ENCODE measurements around the gene MNX1.

The MNX1 gene

DNA sequence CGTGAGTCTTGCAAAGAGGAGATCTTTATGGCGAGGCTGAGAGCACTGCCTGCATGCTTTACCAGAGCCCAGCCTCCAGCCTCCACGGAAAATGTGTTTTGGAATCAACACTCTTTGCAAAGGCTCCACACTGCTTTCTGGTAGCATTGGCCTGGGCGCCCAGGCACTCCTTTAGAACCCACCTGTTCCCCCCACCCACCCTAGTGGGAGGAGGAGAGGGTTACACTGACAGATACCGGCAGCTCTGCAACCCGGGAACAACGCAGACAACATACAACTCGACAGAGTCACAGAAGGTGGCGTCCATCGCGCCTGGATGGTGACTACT, 5.5 kb upstream of the MNX1 start:
- DNase-seq, result no peak

GRCh38 chr7:157014635-157015555, 4.4 kb upstream of the MNX1 start:
- DNase-seq, result no peak

DNA sequence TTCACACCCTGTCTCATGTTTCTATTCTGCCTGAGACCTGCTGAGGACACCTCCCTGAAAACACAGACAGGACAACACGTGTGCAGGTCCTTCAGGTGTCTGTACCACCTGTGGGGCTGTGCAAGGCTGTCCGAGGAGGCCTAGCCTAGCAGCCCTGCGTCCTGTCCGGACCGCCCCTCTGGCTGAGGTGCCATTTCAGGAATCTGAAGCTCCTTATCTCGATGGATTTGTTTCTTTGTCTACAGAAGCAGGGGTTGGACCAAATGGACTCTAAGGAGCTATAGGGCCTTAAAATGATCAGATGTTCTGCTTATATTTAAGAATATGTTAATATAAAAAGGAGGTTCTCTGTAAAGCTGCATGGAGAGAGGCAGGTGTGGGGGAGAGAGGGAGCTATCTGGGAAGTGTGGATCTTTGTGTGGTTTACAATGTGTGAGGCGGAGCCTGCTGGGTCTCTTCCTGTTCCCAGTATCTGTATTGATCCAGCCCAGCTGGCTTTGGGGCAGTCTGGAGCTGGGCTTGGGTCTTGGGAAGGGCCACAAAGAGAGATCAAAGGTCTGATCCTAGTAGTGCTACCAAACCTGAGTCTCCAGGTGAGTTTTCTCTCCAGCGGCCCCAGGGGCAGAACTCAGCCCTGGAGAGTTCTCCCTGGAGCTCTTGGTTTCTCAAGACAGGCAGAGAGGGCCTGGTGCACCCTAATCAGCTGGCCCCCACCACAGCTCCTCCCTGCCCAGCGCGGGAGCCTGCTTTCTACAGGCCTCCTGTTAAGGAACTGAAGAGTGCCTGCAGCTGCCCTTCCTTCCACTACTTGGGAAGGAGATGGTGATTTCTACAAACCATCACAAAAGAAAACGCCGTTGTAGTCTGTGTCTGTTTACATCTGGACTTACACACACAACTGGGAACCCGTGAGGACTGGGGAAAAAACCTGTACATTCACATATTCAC, 3.4 kb upstream of the MNX1 start:
- no peak for DNase-seq

GRCh38 chr7:157013101-157013500, 2.6 kb upstream of the MNX1 start:
- DNase-seq, result no peak

DNA sequence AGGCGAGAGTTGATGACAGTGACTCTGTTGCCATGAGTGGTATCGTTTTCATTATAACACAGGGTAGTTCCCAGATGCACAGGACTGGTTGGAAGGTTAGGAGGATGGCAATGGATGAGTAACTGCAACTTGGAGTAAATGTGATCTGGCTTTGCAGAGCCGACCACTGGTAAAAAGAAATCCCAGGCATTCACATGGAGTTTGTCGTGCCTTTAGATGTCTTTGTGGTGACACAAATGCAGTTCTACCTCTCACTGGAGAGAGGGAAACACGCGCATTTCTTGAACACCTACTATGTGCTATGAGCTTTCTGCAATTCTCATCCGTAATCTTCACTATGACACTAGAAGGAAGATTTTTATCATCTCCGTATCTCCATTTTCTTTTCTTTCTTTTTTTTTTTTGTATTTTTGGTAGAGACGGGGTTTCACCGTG, 1.7 kb upstream of the MNX1 start:
- DNase-seq, result no peak

GRCh38 chr7:157011333-157012112, 1.1 kb upstream of the MNX1 start:
- DNase-seq, result no peak

DNA sequence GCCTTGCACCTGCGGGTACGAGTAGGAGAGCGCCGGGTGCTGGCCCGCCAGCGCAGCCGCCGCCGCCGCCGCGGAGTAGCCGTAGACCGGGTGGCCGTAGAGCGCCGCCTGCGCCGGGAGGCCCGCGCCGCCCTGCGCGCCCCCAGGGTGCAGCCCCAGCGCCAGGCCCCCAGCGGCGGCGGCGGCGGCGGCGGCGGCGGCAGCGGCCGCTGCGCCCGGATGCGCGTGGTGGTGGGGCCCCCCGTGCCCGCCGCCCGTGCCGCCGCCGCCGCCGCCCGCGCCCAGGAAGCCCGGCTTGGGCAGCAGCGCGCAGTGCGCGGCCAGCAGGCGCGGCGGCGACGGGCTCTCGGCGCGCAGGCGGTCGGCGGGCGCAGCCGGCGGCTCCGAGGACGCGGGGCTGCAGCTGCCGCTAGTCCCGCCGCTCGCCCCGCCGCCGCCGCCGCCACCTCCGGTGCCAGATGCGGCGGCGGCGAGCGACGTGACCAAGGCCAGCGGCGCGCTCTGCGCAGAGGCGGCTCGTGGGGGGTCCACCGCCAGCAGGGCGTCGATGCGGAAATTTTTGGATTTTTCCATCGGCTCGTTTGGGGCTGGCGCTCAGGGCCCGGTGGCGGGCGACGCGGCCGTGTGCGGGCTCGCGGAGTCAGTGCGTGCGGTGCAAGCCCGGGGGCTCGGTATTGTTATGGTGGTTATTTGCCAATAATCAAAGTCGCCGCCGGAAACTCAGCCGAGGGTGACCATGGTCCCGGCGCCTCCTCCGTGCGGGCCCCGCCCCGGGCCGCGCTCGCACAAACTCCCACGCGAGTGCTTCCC, 480 bp downstream of the MNX1 start:
- no peak for DNase-seq

- DNase-seq, result no peak
These were observed 1.2 kb downstream of the MNX1 start for GRCh38 chr7:157009170-157009777.

GRCh38 chr7:157008206-157009169, 2.0 kb downstream of the MNX1 start:
- DNase-seq, result no peak

DNA sequence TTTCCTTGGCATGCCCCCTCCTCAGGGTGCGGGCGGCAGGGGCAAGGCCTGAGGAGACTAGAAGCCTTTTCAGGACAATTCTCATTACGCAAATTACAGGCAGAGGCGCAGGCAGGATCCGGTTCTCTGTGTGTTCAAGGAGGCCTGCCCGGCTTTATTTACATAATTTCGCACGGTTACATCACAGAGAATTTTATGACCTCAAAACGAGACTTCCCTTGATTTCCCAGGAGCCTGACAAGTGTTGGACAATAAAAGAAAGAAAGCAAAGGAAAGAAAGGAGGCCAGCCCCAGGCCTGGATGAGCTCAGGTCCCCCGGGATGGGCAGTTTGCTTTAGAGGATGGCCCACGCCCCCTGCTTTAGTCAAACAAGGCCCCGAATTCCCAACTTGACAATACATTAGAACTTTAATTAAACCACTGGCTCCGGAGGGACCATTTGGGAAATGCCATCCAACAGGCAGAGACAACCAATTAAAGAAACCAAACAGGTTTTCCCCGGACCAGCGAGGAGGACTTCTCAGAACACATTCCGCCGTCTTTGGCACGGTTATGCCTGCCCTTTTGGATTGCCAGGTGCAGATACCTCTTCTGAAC, 2.9 kb downstream of the MNX1 start:
- DNase-seq, result no peak

DNA sequence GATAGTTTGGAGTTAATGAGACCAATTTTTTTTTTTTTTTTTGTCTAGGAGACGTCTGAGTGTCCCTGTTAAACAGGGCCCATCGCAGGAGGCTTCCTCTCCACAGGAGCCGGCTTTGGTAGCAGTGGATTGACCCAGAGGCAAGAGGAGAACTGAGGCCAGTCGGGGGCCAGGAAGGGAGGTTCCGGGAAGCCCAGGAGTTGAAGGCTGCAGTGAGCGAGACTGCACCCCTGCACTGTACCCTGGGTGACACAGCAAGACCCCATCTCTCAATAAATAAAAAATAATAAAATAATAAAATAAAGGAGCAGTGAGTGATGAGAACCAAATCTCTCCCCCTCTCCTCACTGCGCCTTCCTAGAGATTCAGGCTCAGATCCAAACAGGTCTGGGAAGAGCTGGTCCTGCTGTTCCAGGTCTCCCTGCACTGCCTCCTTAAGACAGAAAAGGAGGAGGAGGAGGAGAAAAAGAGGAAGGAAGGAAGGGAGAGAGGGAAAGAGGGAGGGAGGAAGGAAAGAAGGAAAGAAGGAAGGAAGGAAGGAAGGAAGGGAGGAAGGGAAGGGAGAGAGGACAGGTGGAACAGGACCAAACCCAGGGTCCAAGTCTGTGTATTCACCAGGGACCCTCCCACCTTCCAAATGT, 3.5 kb downstream of the MNX1 start:
- no peak for DNase-seq

DNA sequence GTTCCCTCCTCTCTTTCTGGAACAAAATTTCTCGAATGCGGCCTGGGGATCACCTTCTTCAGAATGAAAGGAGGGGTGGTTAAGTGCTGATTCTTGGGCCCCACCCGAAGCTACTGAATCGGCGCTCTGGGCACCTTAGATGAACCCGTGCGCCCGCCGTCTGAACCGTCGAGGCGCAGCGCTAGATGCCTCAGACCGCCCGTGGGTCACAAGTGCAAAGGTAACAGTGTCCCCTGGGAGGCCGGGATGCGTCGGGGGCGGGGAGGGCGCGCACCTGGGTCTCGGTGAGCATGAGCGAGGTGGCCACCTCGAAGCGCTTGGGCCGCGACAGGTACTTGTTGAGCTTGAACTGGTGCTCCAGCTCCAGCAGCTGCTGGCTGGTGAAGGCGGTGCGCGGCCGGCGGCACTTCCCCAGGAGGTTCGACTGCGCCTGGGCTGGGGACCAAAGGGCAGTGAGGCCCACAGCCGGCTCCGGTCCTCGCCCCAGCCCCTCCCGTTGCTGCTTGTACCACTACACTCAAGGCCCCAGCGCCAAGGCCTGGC, 4.2 kb downstream of the MNX1 start:
- DNase-seq, result no peak

DNA sequence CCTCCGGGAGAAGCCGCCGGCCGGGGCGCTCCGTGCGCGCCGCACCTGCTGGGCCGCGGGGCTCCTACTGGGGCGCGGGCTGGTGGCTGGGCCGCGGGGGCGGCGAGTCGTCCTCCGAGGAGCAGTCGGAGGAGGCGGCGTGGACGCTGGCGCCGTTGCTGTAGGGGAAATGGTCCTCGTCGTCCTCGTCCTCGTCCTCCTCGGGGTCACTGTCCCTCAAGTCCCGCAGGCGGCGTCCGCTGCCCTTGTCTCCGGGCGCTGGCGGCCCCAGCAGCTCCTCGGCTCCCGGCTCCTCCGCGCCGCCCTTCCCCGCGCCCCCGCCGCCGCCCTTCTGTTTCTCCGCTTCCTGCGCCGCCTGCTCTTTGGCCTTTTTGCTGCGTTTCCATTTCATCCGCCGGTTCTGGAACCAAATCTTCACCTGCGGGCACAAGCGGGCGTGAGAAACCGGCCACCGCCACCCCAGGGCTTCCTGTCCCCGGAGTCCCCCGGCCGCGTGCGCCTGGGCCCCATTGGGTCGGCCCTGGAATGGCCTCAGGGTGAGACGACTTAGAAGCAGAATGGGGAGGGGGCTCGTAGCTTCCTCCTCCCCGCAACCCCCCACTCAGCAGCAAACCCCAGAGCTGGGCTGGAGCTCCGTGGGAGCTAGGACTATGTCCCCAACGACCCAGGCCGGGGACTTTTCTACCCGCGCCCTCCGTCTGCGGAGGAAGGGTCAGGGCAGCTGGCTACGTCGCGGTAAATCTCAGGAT, 4.8 kb downstream of the MNX1 start:
- DNase-seq, result no peak

GRCh38 chr7:157004521-157005455, 5.7 kb downstream of the MNX1 start:
- no peak for DNase-seq

GRCh38 chr7:157003756-157004520, 6.5 kb downstream of the MNX1 start:
- no peak for DNase-seq
